A549 (cell line): ENCODE measurements around the gene DNAH8.

ENCODE experiments used
- CHD2 ChIP-seq: fragments of 150-350 bp; IDR thresholded peaks from 2 replicates; pipeline ENCODE4 v1.6.1; 2014; ENCODE audit warnings: low read length; ENCODE audit not compliant: partially characterized antibody
- CTCF ChIP-seq: fragments of >200 bp; sonication (Bioruptor Twin); formaldehyde crosslinking; IDR thresholded peaks from 3 replicates; pipeline ENCODE4 v1.5.1; 2016
- ELK1 ChIP-seq: fragments of 150-350 bp; IDR thresholded peaks from 2 replicates; pipeline ENCODE4 v1.6.1; 2014; ENCODE audit warnings: low read depth, mild to moderate bottlenecking, low read length
- KDM1A ChIP-seq: fragments of 200-600 bp; sonication (generic); IDR thresholded peaks from 2 replicates; pipeline ENCODE4 v1.6.1; 2016; ENCODE audit warnings: low read depth, mild to moderate bottlenecking
- MAFK ChIP-seq: fragments of 450-650 bp; IDR thresholded peaks from 2 replicates; pipeline ENCODE4 v1.6.1; 2014; ENCODE audit not compliant: partially characterized antibody
- MYC ChIP-seq: IDR thresholded peaks from 2 replicates; pipeline ENCODE4 v1.6.1; 2012; ENCODE audit warnings: mild to moderate bottlenecking, inconsistent platforms, low read length, improper control_type of control experiment, borderline replicate concordance
- POLR2A ChIP-seq: IDR thresholded peaks from 2 replicates; pipeline ENCODE4 v1.6.1; 2012; ENCODE audit warnings: mild to moderate bottlenecking, low read length
- REST ChIP-seq: fragments of 200-600 bp; sonication (generic); IDR thresholded peaks from 2 replicates; pipeline ENCODE4 v1.6.1; 2016; ENCODE audit warnings: antibody characterized with exemption, mild to moderate bottlenecking, moderate library complexity
- RFX5 ChIP-seq: fragments of 450-650 bp; IDR thresholded peaks from 2 replicates; pipeline ENCODE4 v1.7.1; 2014; ENCODE audit warnings: antibody characterized with exemption, mild to moderate bottlenecking, moderate library complexity
- RNF2 ChIP-seq: fragments of 200-600 bp; sonication (generic); IDR thresholded peaks from 2 replicates; pipeline ENCODE4 v1.6.1; 2016; ENCODE audit warnings: low read depth, mild to moderate bottlenecking, antibody characterized with exemption, moderate library complexity, borderline replicate concordance
- ZSCAN20 ChIP-seq: fragments of 250-450 bp; sonication (Bioruptor Pico); IDR thresholded peaks from 2 replicates; pipeline ENCODE4 v1.8.0; 2022; ENCODE audit warnings: mild to moderate bottlenecking, moderate library complexity
- TF ChIP-seq, protein P1 (sequence below): fragments of 450-650 bp; IDR thresholded peaks from 2 replicates; pipeline ENCODE4 v1.6.1; 2014; ENCODE audit warnings: antibody characterized with exemption

- TF ChIP-seq ELK1 (no peak), ZSCAN20 (CRISPR knock-in tag) (no peak), POLR2A (no peak), MYC (no peak), CTCF (no peak), KDM1A (no peak), CHD2 (no peak), MAFK (no peak), REST (no peak), RFX5 (no peak), RNF2 (no peak)
- TF ChIP-seq, protein P1, sequence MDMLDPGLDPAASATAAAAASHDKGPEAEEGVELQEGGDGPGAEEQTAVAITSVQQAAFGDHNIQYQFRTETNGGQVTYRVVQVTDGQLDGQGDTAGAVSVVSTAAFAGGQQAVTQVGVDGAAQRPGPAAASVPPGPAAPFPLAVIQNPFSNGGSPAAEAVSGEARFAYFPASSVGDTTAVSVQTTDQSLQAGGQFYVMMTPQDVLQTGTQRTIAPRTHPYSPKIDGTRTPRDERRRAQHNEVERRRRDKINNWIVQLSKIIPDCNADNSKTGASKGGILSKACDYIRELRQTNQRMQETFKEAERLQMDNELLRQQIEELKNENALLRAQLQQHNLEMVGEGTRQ: no peak
Observed at GRCh38 chr6:38794682-38795081, 79.6 kb downstream of the DNAH8 start.
